ENCODE data around the gene ALDH7A1.

DNA sequence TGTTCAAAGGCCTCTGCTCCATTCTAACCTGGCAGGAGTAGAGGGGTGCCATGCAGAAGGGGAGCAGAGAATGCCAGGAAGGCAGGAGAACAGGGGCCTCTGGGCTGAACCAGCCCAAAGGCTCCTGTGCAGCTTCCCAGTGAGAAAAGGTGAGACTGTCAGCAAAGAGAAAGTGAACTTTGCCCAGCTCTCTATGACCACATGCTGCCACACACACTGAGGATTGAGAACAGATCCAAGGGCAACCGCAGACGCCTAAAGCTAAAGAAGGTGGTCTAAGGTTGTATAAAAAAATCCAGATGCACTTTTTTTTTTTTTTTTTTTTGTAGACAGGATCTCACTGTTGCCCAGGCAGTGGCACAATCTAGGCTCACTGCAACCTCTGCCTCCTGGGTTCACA lies 51.4 kb downstream of the ALDH7A1 start:
- TF ChIP-seq CTCF (IDR thresholded peaks at IDR 0.05) = no peak
- TF ChIP-seq POLR2A (IDR thresholded peaks at IDR 0.05) = no peak
